IMR-90 (cell line): Measurements from ENCODE around the gene NUP93. TPM values are rescaled to one million over a fixed set of nuclear protein-coding genes. Genes with fewer than 3 reads are reported as not detected.

Source experiments
- ATAC-seq: fragments of 200-7000 bp; cut with Tn5 transposase; 2 replicates; pipeline ENCODE4 v1.9.1; 2020; ENCODE audit warnings: low read depth, mild to moderate bottlenecking, moderate library complexity
- BruUV-seq: library from RNA; stranded (reverse); fragments of 400-500 nt; replicated peaks from 2 replicates; lab custom pipeline; 2021; lab: Mats Ljungman, UMichigan
- CTCF ChIA-PET: fragments of 300-600 bp; formaldehyde crosslinking; extraction: SDS; loops from one replicate; lab custom pipeline; 2021; ENCODE audit warnings: antibody characterized with exemption; lab: Yijun Ruan, JAX
- POLR2A ChIA-PET: fragments of 300-600 bp; sonication (Branson Sonifier 250); formaldehyde crosslinking; loops from one replicate; lab custom pipeline; 2022; ENCODE audit warnings: antibody characterized with exemption; ENCODE audit not compliant: unreplicated experiment; lab: Charles Lee
- DNase-seq: peaks from one replicate; pipeline ENCODE4 v3.0.0; 2013
- H2AFZ ChIP-seq: replicated peaks from 2 replicates; pipeline ENCODE3; 2013; ENCODE audit warnings: low read length, mild to moderate bottlenecking; ENCODE audit not compliant: poor library complexity
- H2AK5ac ChIP-seq: 2 replicates; pipeline ENCODE4 v1.6.1; 2013; ENCODE audit warnings: low read depth, low read length, inconsistent platforms
- H2AK9ac ChIP-seq: replicated peaks from 2 replicates; pipeline ENCODE3; 2013; ENCODE audit warnings: mild to moderate bottlenecking, low read depth, low read length, moderate library complexity; ENCODE audit not compliant: poor library complexity
- H2BK120ac ChIP-seq: 2 replicates; pipeline ENCODE4 v1.6.1; 2013; ENCODE audit warnings: low read depth, low read length, inconsistent platforms
- H2BK15ac ChIP-seq: 3 replicates; pipeline ENCODE4 v1.6.1; 2013; ENCODE audit warnings: low read depth, low read length, inconsistent platforms
- H2BK20ac ChIP-seq: 2 replicates; pipeline ENCODE4 v1.6.1; 2013; ENCODE audit warnings: low read depth, mild to moderate bottlenecking, inconsistent platforms, low read length, moderate library complexity
- H2BK5ac ChIP-seq: 2 replicates; pipeline ENCODE4 v1.6.1; 2013; ENCODE audit warnings: mild to moderate bottlenecking, low read depth, low read length, inconsistent platforms; ENCODE audit not compliant: poor library complexity, severe bottlenecking
- H3K14ac ChIP-seq: replicated peaks from 2 replicates; pipeline ENCODE4 v1.6.1; 2013; ENCODE audit warnings: low read depth, low read length, inconsistent platforms
- H3K18ac ChIP-seq: 2 replicates; pipeline ENCODE4 v1.6.1; 2013; ENCODE audit warnings: low read depth, low read length, control low read depth
- H3K23ac ChIP-seq: 2 replicates; pipeline ENCODE4 v1.6.1; 2013; ENCODE audit warnings: low read depth, low read length, inconsistent platforms
- H3K27ac ChIP-seq: 2 replicates; pipeline ENCODE4 v1.5.1; 2013; ENCODE audit warnings: mild to moderate bottlenecking, control low read depth, low read length; ENCODE audit not compliant: insufficient read depth
- H3K27me3 ChIP-seq: 2 replicates; pipeline ENCODE4 v1.6.1; 2013; ENCODE audit warnings: low read length; ENCODE audit not compliant: control insufficient read depth, insufficient read depth
- H3K36me3 ChIP-seq: 2 replicates; pipeline ENCODE4 v1.6.1; 2013; ENCODE audit warnings: low read length, mixed read lengths; ENCODE audit not compliant: control insufficient read depth, insufficient read depth
- H3K4ac ChIP-seq: 2 replicates; pipeline ENCODE4 v1.6.1; 2013; ENCODE audit warnings: low read depth, low read length, inconsistent platforms
- H3K4me1 ChIP-seq: 2 replicates; pipeline ENCODE4 v1.6.1; 2013; ENCODE audit warnings: low read length, mixed read lengths; ENCODE audit not compliant: control insufficient read depth, insufficient read depth
- H3K4me2 ChIP-seq: 2 replicates; pipeline ENCODE4 v1.6.1; 2013; ENCODE audit warnings: low read depth, mild to moderate bottlenecking, control low read depth, low read length, moderate library complexity
- H3K4me3 ChIP-seq: 2 replicates; pipeline ENCODE4 v1.5.1; 2013; ENCODE audit warnings: low read depth, mild to moderate bottlenecking, control low read depth, low read length, moderate library complexity; ENCODE audit not compliant: insufficient read depth
- H3K56ac ChIP-seq: 2 replicates; pipeline ENCODE4 v1.6.1; 2013; ENCODE audit warnings: low read length, inconsistent platforms; ENCODE audit not compliant: insufficient read depth; ENCODE audit errors: extremely low read depth
- H3K79me1 ChIP-seq, 2 experiments: 2 replicates each; pipeline ENCODE4 v1.6.1; 2013; ENCODE audit warnings: low read length in 2 of 2, inconsistent platforms in 1 of 2, low read depth in 1 of 2
- H3K9ac ChIP-seq: 2 replicates; pipeline ENCODE4 v1.6.1; 2013; ENCODE audit warnings: low read depth, low read length, control low read depth
- H3K9me1 ChIP-seq: 2 replicates; pipeline ENCODE4 v1.6.1; 2013; ENCODE audit warnings: low read length, inconsistent platforms; ENCODE audit not compliant: insufficient read depth
- H3K9me3 ChIP-seq: 2 replicates; pipeline ENCODE4 v1.6.1; 2013; ENCODE audit warnings: low read length; ENCODE audit not compliant: control insufficient read depth, insufficient read depth
- H4K20me1 ChIP-seq: 2 replicates; pipeline ENCODE4 v1.6.1; 2013; ENCODE audit warnings: low read length, inconsistent platforms; ENCODE audit not compliant: insufficient read depth
- H4K5ac ChIP-seq: 2 replicates; pipeline ENCODE4 v1.6.1; 2013; ENCODE audit warnings: mild to moderate bottlenecking, low read depth, low read length, control low read depth
- H4K8ac ChIP-seq, 2 experiments: 2 replicates each; pipeline ENCODE4 v1.6.1; 2013; ENCODE audit warnings: low read depth in 2 of 2, low read length in 2 of 2, control low read depth in 1 of 2, inconsistent platforms in 1 of 2
- H4K91ac ChIP-seq: 2 replicates; pipeline ENCODE4 v1.6.1; 2013; ENCODE audit warnings: low read depth, low read length, inconsistent platforms; ENCODE audit not compliant: insufficient read depth
- MAFK ChIP-seq: IDR thresholded peaks from 2 replicates; pipeline ENCODE4 v1.6.1; 2012; ENCODE audit warnings: low read depth, low read length, improper control_type of control experiment
- RFX5 ChIP-seq: IDR thresholded peaks from 2 replicates; pipeline ENCODE4 v1.8.0; 2012; ENCODE audit warnings: low read depth, mild to moderate bottlenecking, low read length, moderate library complexity
- WGBS, 2 experiments: methylation state at CpG; one replicate each; pipeline versions ENCODE4 v1.1.5 to v1.1.7; 2013; ENCODE audit warnings: missing lambda C conversion rate in 2 of 2; ENCODE audit not compliant: insufficient read length in 1 of 2; ENCODE audit errors: extremely low coverage in 2 of 2; 5-methylcytosine and 5-hydroxymethylcytosine counted together
- dilution Hi-C: fragments of 300-500 bp; cut with HindIII; formaldehyde crosslinking; loops from one replicate; pipeline ENCODE4 v1.14.3; 2018; ENCODE audit warnings: low sequenced_read_pairs; ENCODE audit not compliant: unreplicated experiment
- in situ Hi-C: fragments of 300-500 bp; cut with MboI; formaldehyde crosslinking; loops from 3 replicates; pipeline ENCODE4 v1.14.3; 2019; ENCODE audit warnings: low sequenced_read_pairs, inconsistent platforms, mixed read lengths
- intact Hi-C: fragments of 100-400 bp; cut with micrococcal nuclease; formaldehyde crosslinking; loops from 2 replicates; pipeline ENCODE4 v1.10.0; 2022
- polyA plus RNA-seq, 3 experiments: library from polyadenylated mRNA; depleted of rRNA; stranded (reverse); fragments of >200 nt; gene quantifications; 2 replicates each; pipeline ENCODE4 v1.2.3, GENCODE V29; 2012; ENCODE audit warnings: low replicate concordance in 1 of 3
- total RNA-seq: library from RNA; depleted of rRNA; stranded (reverse); fragments of >200 nt; gene quantifications from 2 replicates; pipeline ENCODE4 v1.2.3, GENCODE V29; 2012
- TF ChIP-seq, protein P1 (sequence below): fragments of 150-350 bp; IDR thresholded peaks from 2 replicates; pipeline ENCODE4 v1.6.1; 2016; ENCODE audit warnings: low read depth, mild to moderate bottlenecking, low read length, moderate library complexity, borderline replicate concordance

The NUP93 gene
- total and polyA plus RNA-seq, 2 of the 4 experiments (the other 2 are of a cell fraction), result 54.6 to 72.6 TPM

DNA sequence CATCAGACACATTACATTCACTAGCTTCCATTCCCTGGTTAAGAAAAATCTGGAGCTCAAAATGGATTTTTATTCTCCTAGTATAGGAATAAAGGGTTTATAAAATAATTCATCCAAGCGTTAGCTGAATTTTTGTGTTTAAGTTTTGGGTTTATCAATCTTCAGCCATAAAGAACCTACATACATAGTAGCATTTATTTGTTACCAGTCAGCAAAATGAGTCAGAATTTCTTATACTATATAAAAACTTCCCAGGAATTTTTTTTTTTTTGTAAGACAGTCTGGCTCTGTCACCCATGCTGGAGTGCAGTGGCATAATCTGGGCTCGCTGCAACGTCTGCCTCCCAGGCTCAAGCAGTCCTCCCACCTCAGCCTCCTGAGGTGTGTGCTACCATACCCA lies 94.9 kb downstream of the NUP93 start:
- H2AK5ac ChIP-seq, result no peak overlapping the region
- no peak overlapping the region for H2BK15ac ChIP-seq
- no peak overlapping the region for H2BK5ac ChIP-seq
- H3K18ac ChIP-seq, result no peak overlapping the region
- in situ Hi-C loops (no loop called here), dilution Hi-C loops (no loop called here), intact Hi-C loops (no loop called here)
- H4K20me1 ChIP-seq, result no peaks in the 10 kb centered on the region
- no CpG with 5 or more reads among the region's 3 CpGs for WGBS, 2 experiments
- H2AK9ac ChIP-seq, result no peak overlapping the region
- H3K4me1 ChIP-seq, result no peaks in the 10 kb centered on the region
- no peak overlapping the region for H2AFZ ChIP-seq
- no peak overlapping the region for H2BK20ac ChIP-seq
- H3K9me3 ChIP-seq, result no peaks in the 10 kb centered on the region
- no peak overlapping the region for H3K4me3 ChIP-seq
- H3K4me2 ChIP-seq, result no peak overlapping the region
- BruUV-seq, result no TSS peak
- H3K4ac ChIP-seq, result no peak overlapping the region
- H4K8ac ChIP-seq, result no peak overlapping the region
- ATAC-seq (no peak), DNase-seq (no peak)
- no peak overlapping the region for H2BK120ac ChIP-seq
- H3K79me1 ChIP-seq, result no peaks in the 10 kb centered on the region; a peak in 1 of 4 replicates
- H3K27ac ChIP-seq, result no peak overlapping the region
- peak; percentile 50 for TF ChIP-seq MAFK
- TF ChIP-seq, protein P1, sequence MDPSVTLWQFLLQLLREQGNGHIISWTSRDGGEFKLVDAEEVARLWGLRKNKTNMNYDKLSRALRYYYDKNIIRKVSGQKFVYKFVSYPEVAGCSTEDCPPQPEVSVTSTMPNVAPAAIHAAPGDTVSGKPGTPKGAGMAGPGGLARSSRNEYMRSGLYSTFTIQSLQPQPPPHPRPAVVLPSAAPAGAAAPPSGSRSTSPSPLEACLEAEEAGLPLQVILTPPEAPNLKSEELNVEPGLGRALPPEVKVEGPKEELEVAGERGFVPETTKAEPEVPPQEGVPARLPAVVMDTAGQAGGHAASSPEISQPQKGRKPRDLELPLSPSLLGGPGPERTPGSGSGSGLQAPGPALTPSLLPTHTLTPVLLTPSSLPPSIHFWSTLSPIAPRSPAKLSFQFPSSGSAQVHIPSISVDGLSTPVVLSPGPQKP, result no peak
- no peak for TF ChIP-seq RFX5
- no peak overlapping the region for H3K14ac ChIP-seq
- H3K56ac ChIP-seq, result no peak overlapping the region
- H3K23ac ChIP-seq, result no peak overlapping the region
- H3K27me3 ChIP-seq, result no peaks in the 10 kb centered on the region
- ChIA-PET POLR2A (no interaction called here), CTCF (no interaction called here)
- H3K36me3 ChIP-seq, result peaks cover 25% of the 10 kb centered on the region
- 0 out of 2 replicates have a peak, but pooled peaks cover 4% of the 10 kb centered on the region for H3K9me1 ChIP-seq
- H3K9ac ChIP-seq, result no peak overlapping the region
- no peak overlapping the region for H4K91ac ChIP-seq
- H4K5ac ChIP-seq, result no peak overlapping the region
